ENCODE measurements around the gene EDA. TPM values are rescaled to one million over a fixed set of nuclear protein-coding genes. Genes with fewer than 3 reads are reported as not detected.

The EDA gene
- total and polyA plus RNA-seq, 2 of the 13 experiments (the other 11 are each of a cell fraction or from before 2014, with no cell fraction given), result 8.8 to 11.2 TPM

DNA sequence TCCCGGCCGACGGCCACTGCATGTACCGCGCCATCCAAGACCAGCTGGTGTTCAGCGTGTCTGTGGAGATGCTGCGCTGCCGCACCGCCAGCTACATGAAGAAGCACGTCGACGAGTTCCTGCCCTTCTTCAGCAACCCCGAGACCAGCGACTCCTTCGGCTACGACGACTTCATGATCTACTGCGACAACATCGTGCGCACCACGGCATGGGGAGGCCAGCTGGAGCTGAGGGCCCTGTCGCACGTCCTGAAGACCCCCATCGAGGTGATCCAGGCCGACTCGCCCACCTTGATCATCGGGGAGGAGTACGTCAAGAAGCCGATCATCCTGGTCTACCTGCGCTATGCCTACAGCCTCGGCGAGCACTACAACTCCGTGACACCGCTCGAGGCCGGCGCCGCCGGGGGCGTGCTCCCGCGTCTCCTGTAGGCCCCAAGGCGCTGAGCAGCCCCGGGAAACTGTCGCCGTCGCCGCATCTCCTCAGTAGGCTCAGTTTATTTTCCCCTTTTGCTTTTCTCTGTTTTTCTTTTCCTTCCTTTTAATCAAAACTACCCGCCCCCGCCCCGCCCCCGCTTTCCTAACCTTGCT is 447.1 kb downstream of the EDA start:
- no peak overlapping the region for H3K4me3 ChIP-seq (replicated peaks in 1 of 3; ENCODE audit: insufficient read depth in 1 of 3, low read depth in 2 of 3, low read length in 3 of 3)
- ChIA-PET CTCF (ENCODE audit: low intra/inter-chr PET ratio, low total read pairs) (no interaction called here), POLR2A (no interaction called here)
- no TSS peak for BruUV-seq (replicated peaks)
- no peaks in the 10 kb centered on the region for H3K4me1 ChIP-seq (ENCODE audit: insufficient read depth, low read length)
- H3K9ac ChIP-seq (ENCODE audit: insufficient read depth, low read depth, low read length), result no peak overlapping the region
- no peaks in the 10 kb centered on the region for H3K79me2 ChIP-seq (ENCODE audit: insufficient read depth, low read length)
- no peaks in the 10 kb centered on the region for H3K36me3 ChIP-seq (replicated peaks in 1 of 2; ENCODE audit: control insufficient read depth in 1 of 2, insufficient read depth in 2 of 2, low read length in 2 of 2)
- TF ChIP-seq, protein P1, sequence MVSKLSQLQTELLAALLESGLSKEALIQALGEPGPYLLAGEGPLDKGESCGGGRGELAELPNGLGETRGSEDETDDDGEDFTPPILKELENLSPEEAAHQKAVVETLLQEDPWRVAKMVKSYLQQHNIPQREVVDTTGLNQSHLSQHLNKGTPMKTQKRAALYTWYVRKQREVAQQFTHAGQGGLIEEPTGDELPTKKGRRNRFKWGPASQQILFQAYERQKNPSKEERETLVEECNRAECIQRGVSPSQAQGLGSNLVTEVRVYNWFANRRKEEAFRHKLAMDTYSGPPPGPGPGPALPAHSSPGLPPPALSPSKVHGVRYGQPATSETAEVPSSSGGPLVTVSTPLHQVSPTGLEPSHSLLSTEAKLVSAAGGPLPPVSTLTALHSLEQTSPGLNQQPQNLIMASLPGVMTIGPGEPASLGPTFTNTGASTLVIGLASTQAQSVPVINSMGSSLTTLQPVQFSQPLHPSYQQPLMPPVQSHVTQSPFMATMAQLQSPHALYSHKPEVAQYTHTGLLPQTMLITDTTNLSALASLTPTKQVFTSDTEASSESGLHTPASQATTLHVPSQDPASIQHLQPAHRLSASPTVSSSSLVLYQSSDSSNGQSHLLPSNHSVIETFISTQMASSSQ (IDR thresholded peaks at IDR 0.05; ENCODE audit: low read depth), result no peak
- TF ChIP-seq, protein P1 (CRISPR knock-in tag; IDR thresholded peaks at IDR 0.05; ENCODE audit: borderline replicate concordance), result no peak
- TF ChIP-seq PAF1 (CRISPR knock-in tag; IDR thresholded peaks at IDR 0.05) (no peak), ZNF570 (CRISPR knock-in tag; IDR thresholded peaks at IDR 0.05; ENCODE audit: borderline replicate concordance) (no peak), SP5 (CRISPR knock-in tag; IDR thresholded peaks at IDR 0.05; ENCODE audit: borderline replicate concordance, low read depth) (no peak), ZNF44 (CRISPR knock-in tag; IDR thresholded peaks at IDR 0.05) (no peak), RAD21 (CRISPR knock-in tag; IDR thresholded peaks at IDR 0.05) (no peak), SIX1 (CRISPR knock-in tag; IDR thresholded peaks at IDR 0.05; ENCODE audit: borderline replicate concordance) (no peak), RBFOX2 (IDR thresholded peaks at IDR 0.05; ENCODE audit: low read depth, low read length) (no peak)
- no peaks in the 10 kb centered on the region for H4K20me1 ChIP-seq (ENCODE audit: insufficient read depth, low read length)
- 0 out of 5 replicates have a peak, but pooled peaks cover 0 to 4% of the 10 kb centered on the region in 2 experiments for H3K27me3 ChIP-seq (ENCODE audit: control insufficient read depth in 1 of 2, insufficient read depth in 2 of 2, low read length in 2 of 2)
- in situ Hi-C loops (cut with HindIII; ENCODE audit: extremely low pct_ligation_motif_present, low pct_unique_long_range_greater_than_20kb), result no loop called here
- no peak overlapping the region for H3K4me2 ChIP-seq (ENCODE audit: low read depth, low read length)
- H3K9me3 ChIP-seq (ENCODE audit: low read length), result no peaks in the 10 kb centered on the region
- no peak for ATAC-seq
- FAIRE-seq, result no peak
- WGBS (ENCODE audit: low lambda C conversion rate), result 88% methylated on average over 14 of the region's 52 CpGs
- intact Hi-C loops (cut with micrococcal nuclease; ENCODE audit: unreplicated experiment), result no loop called here
- DNase-seq (ENCODE audit: low spot score), result no peak
- no peak overlapping the region for H2AFZ ChIP-seq (ENCODE audit: low read length)
- no peak overlapping the region for H3K27ac ChIP-seq (ENCODE audit: extremely low read length, insufficient read depth, low read length)
